A549 (cell line): ENCODE data around the gene PGS1.

Source experiments
- CBX2 ChIP-seq: fragments of 200-600 bp; sonication (generic); IDR thresholded peaks from 2 replicates; pipeline ENCODE4 v1.6.1; 2016; ENCODE audit warnings: low read depth, mild to moderate bottlenecking, borderline replicate concordance
- CHD2 ChIP-seq: fragments of 150-350 bp; IDR thresholded peaks from 2 replicates; pipeline ENCODE4 v1.6.1; 2014; ENCODE audit warnings: low read length; ENCODE audit not compliant: partially characterized antibody
- EP300 ChIP-seq, 2 experiments: fragments of >200 bp; sonication (Bioruptor Twin); formaldehyde crosslinking; IDR thresholded peaks; 2 replicates in 1 of 2; 3 replicates in 1 of 2; pipeline ENCODE4 v1.6.1; 2016 to 2017
- FOSL2 ChIP-seq, 2 experiments: fragments of 450-650 bp in 1 of 2; fragments of >200 bp in 1 of 2; sonication (Bioruptor Twin) in 1 of 2; formaldehyde crosslinking; IDR thresholded peaks; 2 replicates each; pipeline versions ENCODE4 v1.5.0 to v1.6.1; 2016 to 2020; ENCODE audit warnings: mild to moderate bottlenecking in 1 of 2, moderate library complexity in 1 of 2
- HDAC2 ChIP-seq: fragments of 200-600 bp; sonication (generic); IDR thresholded peaks from 2 replicates; pipeline ENCODE4 v1.6.1; 2016
- MAFK ChIP-seq: fragments of 450-650 bp; IDR thresholded peaks from 2 replicates; pipeline ENCODE4 v1.6.1; 2014; ENCODE audit not compliant: partially characterized antibody
- POLR2A ChIP-seq: IDR thresholded peaks from 2 replicates; pipeline ENCODE4 v1.6.1; 2012; ENCODE audit warnings: mild to moderate bottlenecking, low read length
- RAD21 ChIP-seq, 2 experiments: fragments of >200 bp in 1 of 2; sonication (Bioruptor Twin) in 1 of 2; formaldehyde crosslinking in 1 of 2; IDR thresholded peaks in 1 of 2; conservative IDR thresholded peaks in 1 of 2; 2 replicates in 1 of 2; 3 replicates in 1 of 2; pipeline ENCODE4 v1.6.1; 2012 to 2018; ENCODE audit warnings: inconsistent platforms in 1 of 2
- RARB ChIP-seq: fragments of 250-450 bp; sonication (Bioruptor Pico); IDR thresholded peaks from 2 replicates; pipeline ENCODE4 v1.8.0; 2021; ENCODE audit warnings: mild to moderate bottlenecking, moderate library complexity
- RNF2 ChIP-seq: fragments of 200-600 bp; sonication (generic); IDR thresholded peaks from 2 replicates; pipeline ENCODE4 v1.6.1; 2016; ENCODE audit warnings: low read depth, mild to moderate bottlenecking, antibody characterized with exemption, moderate library complexity, borderline replicate concordance
- SMC3 ChIP-seq: fragments of >200 bp; sonication (Bioruptor Twin); formaldehyde crosslinking; IDR thresholded peaks from 3 replicates; pipeline ENCODE4 v1.6.1; 2018; ENCODE audit warnings: inconsistent platforms
- TF ChIP-seq, protein P1 (sequence below): fragments of >200 bp; sonication (Bioruptor Twin); formaldehyde crosslinking; IDR thresholded peaks from 3 replicates; pipeline ENCODE4 v1.5.1; 2016
- TF ChIP-seq, protein P2 (sequence below): fragments of 450-650 bp; IDR thresholded peaks from 2 replicates; pipeline ENCODE4 v1.6.1; 2014; ENCODE audit warnings: antibody characterized with exemption

DNA sequence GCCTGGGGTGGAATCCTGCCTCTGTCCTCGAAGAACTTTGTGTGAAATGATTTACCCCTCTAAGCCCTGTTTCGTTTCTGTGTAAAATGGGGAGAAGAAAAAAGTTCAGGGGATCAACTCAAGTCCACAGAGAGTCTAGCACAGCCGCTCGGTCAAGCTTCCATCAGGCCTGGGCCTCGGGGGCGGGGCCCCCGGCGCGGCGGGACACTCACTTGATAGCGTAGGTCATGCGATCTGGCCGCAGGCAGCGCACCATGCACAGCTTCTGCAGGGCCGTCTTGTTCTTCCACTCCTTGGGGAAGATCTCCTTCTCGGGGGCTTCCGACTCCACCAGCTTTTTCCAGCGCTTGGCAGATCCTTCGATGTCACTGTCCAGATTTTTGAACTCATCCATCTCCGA lies 65.9 kb downstream of the PGS1 start:
- TF ChIP-seq, protein P1, sequence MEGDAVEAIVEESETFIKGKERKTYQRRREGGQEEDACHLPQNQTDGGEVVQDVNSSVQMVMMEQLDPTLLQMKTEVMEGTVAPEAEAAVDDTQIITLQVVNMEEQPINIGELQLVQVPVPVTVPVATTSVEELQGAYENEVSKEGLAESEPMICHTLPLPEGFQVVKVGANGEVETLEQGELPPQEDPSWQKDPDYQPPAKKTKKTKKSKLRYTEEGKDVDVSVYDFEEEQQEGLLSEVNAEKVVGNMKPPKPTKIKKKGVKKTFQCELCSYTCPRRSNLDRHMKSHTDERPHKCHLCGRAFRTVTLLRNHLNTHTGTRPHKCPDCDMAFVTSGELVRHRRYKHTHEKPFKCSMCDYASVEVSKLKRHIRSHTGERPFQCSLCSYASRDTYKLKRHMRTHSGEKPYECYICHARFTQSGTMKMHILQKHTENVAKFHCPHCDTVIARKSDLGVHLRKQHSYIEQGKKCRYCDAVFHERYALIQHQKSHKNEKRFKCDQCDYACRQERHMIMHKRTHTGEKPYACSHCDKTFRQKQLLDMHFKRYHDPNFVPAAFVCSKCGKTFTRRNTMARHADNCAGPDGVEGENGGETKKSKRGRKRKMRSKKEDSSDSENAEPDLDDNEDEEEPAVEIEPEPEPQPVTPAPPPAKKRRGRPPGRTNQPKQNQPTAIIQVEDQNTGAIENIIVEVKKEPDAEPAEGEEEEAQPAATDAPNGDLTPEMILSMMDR, result no peak
- no peak for TF ChIP-seq RARB (CRISPR knock-in tag)
- no peak for TF ChIP-seq MAFK
- TF ChIP-seq POLR2A, result no peak
- no peak for TF ChIP-seq EP300 (IDR thresholded peaks at IDR 0.05)
- TF ChIP-seq FOSL2 (IDR thresholded peaks at IDR 0.05), result no peak
- TF ChIP-seq FOSL2 (CRISPR knock-in tag; IDR thresholded peaks at IDR 0.05), result no peak
- TF ChIP-seq, protein P2, sequence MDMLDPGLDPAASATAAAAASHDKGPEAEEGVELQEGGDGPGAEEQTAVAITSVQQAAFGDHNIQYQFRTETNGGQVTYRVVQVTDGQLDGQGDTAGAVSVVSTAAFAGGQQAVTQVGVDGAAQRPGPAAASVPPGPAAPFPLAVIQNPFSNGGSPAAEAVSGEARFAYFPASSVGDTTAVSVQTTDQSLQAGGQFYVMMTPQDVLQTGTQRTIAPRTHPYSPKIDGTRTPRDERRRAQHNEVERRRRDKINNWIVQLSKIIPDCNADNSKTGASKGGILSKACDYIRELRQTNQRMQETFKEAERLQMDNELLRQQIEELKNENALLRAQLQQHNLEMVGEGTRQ, result no peak
- no peak for TF ChIP-seq RAD21 (conservative IDR thresholded peaks at IDR 0.05 in 1 of 2, IDR thresholded peaks at IDR 0.05 in 1 of 2)
- TF ChIP-seq SMC3, result no peak
- TF ChIP-seq CBX2, result no peak
- no peak for TF ChIP-seq HDAC2
- no peak for TF ChIP-seq CHD2
- no peak for TF ChIP-seq RNF2
